Stimulated activated CD4-positive, alpha-beta T cell treated with anti-CD3 and anti-CD28 coated beads, Interleukin-15, amount 100 ng/mL, for 24 hours (primary cell): ENCODE data around the gene TTI1.

Source experiments
- DNase-seq: peaks from one replicate; pipeline ENCODE4 v3.0.0-alpha.2; 2020

TTI1 gene

GRCh38 chr20:37934634-37935375, 98.5 kb downstream of the TTI1 start:
- DNase-seq: no peak

- no peak for DNase-seq
These were observed 99.2 kb downstream of the TTI1 start for GRCh38 chr20:37933786-37934633.
